Activated gamma-delta T cell (primary cell): ENCODE results near the gene DLX5.

Experiments
- DNase-seq: peaks from one replicate; lab custom pipeline; 2025; lab: John Stamatoyannopoulos, UW

DLX5 gene

DNA sequence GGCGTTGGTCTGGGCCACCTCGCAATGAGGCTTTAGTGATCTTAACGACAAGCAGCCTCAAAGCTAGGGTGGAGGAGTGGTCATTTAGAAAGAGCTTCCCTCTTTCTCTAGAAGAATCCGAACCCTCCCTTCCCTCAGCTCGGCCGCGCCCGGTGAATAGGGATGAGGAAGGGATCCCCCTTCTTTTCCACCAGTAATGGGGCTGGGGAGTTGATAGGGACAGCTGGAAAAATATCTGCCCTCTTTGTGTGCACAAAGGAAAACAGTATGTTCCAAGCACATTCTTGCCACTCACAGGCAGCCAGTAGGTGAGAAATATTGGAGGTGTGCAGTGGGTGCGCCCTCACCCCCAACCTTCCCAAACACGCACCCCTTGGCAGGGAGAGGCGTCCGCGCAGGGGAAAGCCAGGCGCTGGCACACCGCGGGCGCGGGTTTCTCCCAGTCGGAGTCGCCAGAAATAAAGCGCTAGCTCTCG is 6.5 kb downstream of the DLX5 start:
- DNase-seq: no peak

DNA sequence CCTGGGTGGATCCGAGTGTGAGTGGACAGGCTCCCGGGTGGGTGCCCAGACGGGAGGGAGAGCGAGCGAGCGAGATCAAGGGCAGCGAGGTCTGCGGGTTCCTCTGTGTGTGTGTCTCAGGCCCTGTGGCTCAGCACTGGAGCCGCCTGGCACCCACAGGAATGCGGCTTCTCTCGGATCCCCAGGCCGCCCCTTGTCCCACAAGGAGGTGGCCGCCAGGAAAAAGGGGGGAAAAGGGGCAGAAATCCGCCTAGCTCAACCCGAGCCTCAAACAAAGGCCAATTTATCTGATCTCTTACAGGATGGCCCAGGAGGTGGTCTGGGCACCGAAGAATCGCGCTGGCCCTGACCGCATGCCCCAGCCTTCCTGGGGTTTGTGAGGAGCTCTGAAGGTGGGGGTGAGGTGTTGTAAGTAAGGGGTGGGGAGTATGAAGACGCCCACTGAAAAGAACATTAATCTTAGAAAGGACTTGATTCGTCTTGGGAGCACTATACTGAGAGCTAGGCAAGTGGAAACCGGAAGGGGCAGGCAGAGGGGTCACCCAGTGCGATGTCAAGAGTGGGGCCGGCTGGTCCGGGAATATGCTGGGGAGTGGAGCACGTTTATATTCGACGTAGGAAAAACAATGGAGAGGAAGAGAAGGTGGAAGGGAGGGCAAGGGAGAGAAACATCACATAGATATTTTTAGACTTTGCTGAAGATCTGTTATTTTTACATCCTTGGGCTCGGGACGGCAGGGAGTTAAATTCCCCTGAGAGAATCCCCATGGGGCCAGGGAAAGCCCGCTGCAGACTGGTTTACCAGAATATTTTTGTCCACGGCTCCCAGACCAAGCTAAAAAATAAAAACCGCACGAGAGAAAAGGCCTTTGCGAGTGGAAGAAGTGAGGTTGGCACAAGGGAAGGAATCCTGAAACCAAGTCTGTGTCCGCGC is 7.2 kb downstream of the DLX5 start:
- no peak for DNase-seq

DNA sequence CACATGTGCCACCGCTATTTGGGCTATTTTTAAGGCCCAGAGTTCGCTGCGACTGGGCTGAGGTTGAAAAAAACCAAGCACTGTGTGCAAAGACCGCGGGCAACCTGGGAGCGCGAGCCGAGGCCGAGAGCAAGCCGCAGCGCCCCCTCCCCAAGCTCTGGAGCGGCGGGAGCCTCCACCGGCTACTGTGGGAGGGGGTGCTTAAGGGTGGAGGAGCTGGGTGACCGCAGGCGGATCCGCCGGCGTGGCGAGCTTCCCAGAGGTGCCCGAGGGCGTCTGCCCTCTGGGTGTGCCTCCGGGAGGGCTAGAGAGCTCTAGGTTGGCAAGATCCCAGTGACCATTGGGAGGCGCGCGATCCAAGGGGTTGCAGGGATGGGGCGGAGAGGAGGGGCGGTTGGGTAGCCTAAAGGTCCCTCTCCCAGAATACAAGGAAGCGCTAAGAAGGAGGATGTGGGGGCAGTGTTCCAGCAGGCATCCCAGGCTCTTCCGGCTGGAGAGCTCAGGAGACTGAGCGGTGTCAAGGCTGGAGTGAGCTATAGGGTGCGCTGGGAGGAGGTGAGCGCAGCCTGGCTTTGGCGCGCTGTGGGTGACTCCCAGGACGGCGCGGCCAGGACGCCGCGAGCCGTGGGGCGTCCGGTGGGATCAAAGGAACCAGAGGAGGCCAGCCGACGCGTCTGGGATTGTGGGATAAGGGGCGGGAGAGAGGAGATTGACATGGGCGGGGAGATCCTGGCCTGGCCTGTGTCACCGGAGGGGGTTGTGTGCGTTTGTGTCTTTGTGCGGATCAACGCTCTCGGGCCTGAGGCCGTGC is 8.0 kb downstream of the DLX5 start:
- no peak for DNase-seq

DNA sequence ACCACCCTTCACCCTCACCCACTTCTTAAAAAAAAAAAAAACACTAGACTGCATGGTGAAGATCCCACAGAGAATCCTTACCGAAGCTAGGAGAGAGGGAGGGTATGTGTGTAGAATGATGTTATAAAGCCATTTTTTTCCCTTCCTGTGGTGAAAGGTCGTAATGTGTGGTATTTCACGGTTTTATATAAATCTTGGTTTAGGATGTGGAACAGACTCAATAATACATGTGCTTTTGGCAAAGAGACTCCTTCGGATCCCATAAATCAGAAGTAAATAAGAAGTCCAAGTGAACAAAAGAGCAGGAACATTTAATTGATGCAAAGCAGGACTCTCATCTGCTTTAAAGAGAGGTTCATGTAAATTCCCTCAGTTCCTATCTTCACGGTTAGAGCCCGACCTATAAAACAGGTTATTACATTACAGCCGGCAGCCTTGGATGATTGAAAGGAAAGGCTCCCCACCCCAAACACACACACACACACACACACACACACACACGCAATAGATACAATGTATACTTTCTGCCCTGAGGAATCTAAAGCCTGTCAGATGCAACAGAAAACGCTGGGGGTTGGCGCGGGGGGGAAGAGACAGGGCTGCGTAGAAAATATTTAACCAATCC is 8.8 kb downstream of the DLX5 start:
- no peak for DNase-seq

DNA sequence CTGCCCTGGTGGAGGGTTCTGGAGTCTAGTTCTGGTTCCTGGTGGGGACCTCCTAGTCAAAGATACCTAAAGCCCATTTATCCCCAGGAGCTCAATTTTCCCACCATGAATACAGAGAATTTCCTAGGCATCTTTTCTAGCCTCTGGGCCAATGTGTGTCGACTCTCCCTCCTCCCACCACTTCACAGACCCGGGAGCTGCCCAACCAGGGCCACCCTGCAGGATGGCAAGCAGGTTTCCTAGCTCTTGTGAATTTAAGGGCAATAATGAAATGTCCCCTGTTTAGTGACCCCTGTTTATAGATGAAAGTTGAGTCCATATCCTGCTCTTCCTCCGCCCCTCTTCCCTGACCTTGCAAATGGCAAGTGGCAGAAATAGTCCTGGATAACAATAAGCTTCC is 9.4 kb downstream of the DLX5 start:
- no peak for DNase-seq

DNA sequence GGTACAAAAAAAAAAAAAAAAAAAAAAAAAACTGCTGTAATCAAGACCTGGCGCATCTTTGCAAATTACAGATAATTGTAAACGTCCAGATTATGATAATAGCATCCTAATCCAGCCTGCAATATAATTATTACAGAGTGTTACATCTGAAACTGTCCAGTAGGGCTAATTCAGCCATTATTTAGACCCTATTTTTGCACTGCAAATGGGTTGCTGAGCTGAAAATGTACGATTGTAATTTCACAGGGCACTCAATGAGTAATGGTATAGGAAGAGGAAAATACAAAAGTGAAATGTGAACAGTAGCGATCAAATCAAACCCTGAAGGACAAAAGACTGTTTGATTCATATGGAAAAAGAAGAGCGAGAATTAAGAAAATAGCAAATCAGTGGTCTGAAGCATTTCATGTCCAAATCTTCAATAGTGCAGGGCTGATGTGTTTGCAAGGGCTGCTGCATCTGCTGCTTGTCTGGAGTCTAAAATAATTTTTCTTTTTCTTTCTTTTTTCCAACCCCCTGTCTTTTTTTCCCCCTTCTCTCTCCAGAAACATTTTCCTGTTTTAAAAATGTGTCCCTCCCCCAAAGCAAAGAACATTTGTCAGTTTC is 10.4 kb downstream of the DLX5 start:
- no peak for DNase-seq

DNA sequence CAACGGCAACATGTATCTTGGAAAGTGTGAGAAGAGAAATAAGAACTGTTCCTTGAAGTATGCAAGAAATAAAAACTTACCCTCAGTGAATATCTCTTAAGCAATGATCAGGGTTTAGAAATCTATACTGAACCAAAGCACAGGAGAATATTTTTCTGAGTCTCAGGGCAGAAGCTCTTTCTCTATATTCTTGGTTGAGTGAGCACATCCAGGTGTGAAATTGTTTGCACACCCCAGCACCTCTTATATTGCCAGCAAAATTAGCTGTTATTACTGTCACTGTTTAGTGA is 10.8 kb downstream of the DLX5 start:
- DNase-seq: no peak

DNA sequence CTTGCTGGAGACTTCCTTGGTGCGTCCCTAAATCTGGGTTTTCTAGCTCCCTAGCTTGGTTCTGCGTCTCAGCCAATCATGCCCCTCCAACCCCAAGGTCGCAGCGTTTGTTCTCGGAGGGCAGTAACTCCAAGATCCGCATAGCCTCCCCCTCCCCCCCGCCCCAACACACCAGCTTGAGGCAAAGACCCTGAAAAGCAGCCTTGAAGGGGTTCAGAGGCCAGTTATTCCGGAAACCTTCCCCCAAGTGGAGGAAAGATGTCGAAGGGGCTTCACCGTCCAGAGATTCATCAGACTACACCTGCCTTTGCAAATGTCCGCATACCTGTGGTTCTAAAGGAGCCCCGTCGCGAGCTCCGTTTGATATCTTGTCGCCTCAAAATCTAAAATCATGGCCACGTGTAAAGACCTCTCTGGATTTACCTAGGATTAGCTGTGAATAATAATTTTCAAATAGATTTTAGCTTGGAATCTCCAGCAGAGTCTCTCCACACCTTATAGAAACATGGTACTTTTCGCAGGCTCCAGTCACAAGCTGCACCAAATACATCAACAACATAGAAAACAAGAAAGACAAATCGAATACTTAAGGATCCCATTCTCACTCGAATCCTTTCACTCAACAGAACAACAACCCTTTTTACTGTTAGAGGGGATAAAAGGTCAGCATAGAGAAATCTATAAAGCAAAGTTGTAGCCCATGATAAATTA is 11.3 kb downstream of the DLX5 start:
- no peak for DNase-seq

DNA sequence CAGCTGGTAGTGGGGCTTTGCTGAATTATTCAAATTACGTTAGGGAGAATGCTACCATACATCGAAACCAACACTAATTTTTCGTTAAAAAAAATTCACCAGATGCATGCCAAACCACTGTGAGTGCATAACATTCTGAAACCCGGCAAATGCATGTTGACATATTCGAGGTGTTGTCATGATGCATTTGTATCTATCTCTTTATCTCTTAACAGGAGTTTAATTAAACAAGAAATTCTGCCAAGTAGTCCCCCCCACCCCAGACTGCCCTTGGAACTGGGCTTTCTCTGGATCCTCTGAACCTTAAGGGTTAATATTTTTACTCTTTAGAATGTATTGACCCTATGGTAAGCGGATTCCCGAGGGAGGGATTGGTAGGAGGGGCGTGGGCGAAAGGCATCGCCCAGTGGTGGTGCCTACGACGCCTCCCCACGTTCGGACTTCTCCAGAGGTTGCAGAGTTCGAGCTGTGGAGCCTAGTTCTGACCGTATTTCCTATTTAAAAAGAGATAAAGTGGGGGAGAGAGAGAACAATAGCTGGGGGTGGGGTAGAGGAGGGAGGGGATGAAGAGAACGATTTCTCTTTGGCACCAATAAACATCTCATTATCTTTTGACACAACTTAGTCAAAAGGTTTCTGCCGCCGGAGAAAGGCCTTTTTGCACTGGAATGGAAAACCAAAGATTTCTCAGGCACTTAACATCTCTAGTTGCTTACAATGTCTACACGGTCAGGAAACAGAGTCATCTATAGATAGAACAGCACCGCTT is 12.1 kb downstream of the DLX5 start:
- DNase-seq: no peak

DNA sequence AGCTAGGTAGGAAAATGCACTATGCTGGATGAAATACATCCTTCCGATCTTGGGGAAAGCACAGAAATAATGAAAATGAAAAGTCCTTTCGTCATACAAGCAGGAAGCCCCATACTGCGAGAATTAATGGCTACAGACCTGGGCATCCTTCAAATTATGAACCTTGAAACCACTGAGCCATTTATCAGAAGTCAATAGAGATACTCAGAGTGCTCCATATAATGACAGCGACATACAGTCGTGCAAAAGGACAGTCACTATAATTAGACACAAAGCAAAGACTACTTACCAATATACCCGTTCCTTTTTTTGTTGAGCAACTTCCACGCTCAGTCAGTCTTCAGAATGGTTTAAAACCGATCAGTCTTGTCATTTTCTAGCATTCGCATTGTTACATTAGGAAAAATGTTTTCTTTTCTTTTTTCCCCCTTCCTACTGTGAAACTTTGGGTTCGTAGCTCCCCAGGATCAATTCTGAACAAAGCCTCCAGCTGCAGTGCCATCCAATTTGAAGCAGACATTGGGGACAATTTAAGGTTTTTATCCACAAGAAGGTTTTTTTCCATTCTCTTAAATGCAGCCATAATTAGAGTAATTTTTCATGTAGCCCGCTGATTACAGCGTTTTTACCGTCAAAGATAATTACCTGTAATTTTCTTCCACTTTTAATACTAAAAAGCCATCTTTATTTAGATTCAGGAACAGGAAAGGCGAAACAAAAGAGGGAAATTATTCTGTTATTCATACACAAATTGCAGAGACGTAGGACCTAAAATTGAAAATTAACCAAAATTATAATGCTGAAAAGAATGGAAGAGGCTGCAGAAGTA is 12.9 kb downstream of the DLX5 start:
- DNase-seq: no peak

DNA sequence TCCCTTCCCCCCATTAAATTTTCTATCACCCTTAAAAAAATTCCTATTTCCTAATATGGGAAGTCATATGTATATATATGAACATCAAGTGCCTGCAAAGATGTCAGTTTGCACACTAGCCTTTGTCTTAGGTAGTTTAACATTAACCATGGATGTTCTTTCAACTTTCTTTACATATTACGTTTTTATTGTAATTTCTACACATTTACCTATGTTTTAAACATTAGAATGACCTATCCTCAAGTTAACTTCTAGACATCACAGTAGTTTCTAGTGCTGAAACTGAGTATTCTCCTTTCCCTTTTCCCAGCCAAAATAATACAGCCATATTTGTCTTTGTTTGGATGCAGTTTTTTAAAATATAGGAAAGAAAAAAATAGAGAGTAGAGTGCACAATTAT is 13.5 kb downstream of the DLX5 start:
- no peak for DNase-seq

DNA sequence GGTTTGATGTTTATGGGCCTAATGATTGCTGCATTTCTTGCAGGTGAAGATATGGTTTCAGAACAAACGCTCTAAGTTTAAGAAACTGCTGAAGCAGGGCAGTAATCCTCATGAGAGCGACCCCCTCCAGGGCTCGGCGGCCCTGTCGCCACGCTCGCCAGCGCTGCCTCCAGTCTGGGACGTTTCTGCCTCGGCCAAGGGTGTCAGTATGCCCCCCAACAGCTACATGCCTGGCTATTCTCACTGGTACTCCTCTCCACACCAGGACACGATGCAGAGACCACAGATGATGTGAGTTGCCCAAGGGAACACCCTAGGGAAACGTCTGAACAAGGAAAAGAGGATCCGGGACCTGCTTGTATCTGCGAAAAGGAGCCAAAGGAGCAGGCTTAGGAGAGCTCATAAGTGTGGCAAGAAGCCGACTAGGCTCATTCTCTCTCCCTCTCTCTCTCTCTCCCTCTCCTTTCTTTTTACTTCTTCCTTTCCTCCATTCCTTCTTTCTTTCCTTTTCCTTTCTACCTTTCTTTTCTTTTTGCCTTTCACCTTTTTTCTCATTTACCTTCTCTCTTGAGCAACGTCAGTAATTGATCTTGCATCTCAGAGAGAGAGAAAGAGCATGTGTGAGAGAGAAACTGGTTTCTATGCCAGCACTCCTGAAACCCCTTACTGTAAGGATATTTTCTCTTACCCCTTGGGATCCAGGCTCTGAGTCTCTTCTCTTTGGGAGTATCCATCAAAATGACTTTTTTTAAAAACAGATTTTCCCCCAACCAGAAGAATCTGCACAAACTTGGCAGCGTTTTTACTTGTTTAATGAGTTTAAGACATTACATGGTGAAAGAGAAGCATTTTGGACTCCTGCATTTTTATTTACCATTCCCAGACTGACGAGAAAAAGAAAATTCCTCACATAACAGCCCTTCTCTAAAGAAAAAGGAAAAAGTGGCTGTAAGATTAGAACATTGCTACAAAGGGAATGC is 14.6 kb downstream of the DLX5 start:
- DNase-seq: no peak

DNA sequence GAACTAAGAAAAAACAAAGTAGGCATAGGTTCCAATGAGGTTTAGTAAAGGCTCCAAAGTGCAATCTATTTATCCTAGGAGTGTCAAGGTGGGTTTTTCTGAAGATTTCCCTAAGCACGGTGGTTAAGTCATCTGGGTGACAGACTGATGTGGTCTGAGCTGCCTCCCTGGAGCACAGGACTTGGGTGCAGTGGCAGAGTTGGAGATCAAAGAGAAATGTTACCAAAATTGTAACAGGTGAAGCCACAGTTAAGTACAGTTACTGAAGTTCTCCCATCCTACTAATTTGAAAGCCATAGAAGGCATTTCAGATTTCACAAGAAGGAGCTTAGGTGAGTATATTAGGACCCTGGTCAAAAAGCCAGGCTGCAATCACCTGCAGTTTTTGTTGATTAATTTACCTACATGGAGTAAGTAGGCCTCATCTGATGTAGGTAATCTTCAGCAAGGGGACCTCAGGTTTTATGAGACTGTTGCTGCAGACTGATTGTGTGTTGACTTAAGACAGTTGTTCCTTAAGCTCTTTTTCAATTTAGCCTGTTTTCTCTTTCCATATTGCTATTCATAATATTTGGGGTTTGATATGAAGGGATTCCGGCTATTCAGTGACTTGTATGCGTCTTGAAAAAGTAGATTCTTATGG is 16.2 kb downstream of the DLX5 start:
- DNase-seq: no peak

DNA sequence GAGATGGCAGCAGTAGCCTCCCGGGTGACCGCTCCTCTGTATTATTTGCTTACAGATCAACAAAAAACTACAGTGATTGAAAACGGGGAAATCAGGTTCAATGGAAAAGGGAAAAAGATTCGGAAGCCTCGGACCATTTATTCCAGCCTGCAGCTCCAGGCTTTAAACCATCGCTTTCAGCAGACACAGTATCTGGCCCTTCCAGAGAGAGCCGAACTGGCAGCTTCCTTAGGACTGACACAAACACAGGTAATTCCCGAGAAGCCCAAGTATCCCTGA is 17.1 kb downstream of the DLX5 start:
- DNase-seq: no peak

DNA sequence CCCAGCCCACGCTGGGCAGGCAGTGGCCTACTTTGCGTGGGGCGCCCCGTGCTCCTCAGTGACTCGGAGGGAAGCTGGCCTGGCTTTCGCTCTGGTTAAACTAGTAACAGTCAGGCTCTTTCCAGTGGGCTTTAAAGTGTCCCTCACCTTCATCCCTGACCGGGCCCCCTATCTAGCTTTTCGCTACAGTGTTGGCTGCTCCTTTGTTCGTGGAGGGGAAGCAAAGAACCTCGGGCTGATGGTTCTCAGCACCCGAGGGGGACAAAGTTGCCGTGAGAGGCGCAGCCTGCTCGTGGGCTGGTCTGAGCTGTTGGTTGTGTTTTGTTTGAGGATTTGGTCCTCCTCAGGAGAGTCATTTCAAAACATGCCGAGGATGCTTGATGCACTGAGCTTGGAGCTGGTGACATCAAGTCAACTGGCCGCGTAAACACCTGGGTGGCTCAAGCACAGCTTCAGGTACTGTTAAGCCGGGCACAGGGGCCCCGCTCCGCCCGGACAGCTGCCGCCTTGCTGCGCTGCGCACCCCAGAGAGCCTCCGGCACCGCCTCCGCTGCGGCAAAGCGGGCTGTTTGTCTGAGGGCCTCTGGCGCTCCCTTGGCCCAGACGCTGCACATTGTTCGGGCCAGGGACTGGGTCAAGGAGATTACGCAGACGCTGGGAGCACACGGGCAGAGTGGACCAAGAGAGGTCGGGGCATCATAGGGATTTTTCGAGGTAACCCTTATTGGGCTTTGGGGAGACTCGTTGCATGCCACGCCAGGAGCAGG is 17.6 kb downstream of the DLX5 start:
- no peak for DNase-seq

DNA sequence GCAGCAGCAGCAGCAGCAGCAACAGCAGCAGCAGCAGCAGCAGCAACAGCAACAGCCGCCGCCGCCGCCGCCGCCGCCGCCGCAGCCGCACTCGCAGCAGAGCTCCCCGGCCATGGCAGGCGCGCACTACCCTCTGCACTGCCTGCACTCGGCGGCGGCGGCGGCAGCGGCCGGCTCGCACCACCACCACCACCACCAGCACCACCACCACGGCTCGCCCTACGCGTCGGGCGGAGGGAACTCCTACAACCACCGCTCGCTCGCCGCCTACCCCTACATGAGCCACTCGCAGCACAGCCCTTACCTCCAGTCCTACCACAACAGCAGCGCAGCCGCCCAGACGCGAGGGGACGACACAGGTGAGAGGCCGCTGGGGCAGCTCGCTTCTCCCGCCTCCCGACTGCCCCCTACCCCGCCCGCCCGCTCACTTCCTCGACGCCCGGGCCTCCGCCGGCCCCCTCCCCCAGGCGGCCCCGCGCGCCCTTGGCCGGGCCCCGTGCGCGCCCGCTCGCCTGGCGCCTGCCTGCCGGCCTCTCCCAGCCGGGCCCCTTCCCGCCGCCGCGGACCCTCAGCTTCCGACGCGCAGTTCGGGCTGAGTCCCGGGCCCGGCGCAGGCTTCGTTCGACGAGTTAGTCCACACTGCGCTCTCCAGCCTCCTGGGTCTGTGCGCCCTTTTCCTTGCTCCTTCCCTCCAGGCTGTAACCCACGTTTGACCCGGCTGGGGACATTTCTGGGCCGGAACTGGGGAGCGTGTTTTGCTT is 18.4 kb downstream of the DLX5 start:
- no peak for DNase-seq
